Stimulated activated CD8-positive, alpha-beta memory T cell treated with anti-CD3 and anti-CD28 coated beads, Interleukin-15, amount 100 ng/mL, for 24 hours (primary cell): ENCODE results near the gene GNB1L.
"Not testable (repeated sequence)": the region's sequence is repeated elsewhere in the genome, so short reads cannot be mapped to it uniquely, and the experiment has no call there.

ENCODE experiments used
- DNase-seq: peaks from one replicate; pipeline ENCODE4 v3.0.0-alpha.2; 2020; ENCODE audit warnings: low read depth

GNB1L gene

DNA sequence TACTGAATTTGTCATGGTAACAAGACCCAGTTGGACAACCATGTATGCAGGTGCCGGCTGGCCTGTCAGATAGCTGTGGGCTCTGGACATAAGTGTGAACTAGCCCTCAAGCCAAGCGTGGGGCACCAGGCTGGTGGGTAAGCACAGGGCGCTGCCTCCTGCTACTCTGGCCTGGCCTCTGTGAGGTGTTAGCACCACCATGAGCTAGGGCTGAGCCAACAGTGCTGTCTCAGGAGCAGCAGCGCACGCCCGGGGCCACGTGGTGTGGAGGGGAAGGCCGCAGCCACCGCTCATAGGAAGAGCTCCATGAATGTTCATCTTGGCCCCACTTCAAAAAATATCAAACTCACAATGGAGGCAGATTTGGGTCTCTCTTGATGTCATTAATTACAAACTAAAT is 35.3 kb upstream of the GNB1L start:
- DNase-seq: no peak

DNA sequence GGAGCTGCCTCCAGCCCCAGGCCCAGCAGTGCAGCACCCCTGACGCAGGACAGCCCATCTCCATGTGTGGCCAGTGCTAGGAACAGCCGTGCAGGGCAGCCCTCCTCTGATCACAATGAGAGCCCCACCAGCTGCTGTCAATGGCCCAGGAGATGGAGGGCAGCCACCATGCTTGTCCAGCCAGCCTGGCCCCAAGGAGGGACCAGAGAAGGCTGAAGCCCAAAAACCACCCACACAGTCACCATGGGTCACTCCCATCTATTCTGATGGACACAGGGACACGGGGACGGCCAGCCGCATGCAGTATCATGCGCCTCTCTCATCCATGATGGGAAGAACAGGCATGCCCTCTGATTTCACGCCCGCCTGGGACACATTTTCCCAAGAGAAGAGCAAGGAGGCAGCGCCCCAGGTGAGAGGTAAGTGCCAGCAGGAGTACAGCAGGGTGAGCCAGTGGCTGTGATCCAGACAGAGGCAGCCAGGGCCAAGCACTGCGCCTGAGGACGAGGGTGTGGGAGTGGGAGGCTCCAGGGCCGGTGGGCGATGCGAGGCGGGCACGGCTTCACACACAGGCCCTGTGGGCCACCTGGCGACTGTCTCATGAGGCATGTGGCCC is 33.6 kb upstream of the GNB1L start:
- no peak for DNase-seq

- no peak for DNase-seq
Measured at GRCh38 chr22:19887256-19887985, 32.7 kb upstream of the GNB1L start.

GRCh38 chr22:19886605-19887255 is 32.1 kb upstream of the GNB1L start:
- no peak for DNase-seq

- DNase-seq: no peak
Measured at GRCh38 chr22:19885841-19886592, 31.3 kb upstream of the GNB1L start.

DNA sequence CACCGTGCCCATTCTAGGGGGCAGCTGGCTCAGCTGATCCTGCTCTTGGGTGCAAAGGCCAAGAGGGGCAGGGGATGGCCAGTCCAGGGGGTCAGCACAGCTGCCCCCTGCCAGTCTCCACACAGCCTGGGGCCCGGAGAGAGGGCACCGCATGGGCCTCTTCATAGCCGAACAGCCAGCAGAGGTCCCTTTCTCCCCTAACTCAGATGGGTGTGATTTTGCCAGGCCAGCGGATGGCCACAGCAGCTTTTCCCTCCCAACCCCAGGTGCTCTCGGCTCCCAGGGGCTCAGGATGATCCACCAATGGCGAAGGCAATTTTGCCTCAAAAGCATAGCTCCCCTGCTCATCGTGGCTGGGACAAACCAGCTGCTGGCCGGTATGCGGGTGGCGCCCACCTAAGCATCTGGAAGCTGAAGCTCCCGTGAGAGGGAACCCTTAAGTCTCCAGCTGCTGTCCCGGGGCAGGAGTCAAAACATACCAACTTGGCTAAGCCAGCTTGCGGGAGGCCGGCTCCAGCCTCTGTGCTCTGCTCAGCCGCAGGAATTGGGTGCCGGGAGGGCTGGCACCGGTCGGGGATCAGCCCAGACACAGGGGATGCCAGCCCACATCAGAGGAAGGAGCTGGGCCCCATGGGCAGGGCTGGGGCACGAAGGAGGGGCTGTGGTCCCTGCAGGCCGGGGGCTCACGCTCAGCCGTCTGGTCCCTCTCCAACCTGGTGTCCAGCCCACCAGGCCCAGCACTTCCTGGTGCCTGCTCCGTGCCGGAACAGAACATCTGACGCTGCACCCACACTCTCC is 30.5 kb upstream of the GNB1L start:
- no peak for DNase-seq

GRCh38 chr22:19884161-19884953 is 29.7 kb upstream of the GNB1L start:
- DNase-seq: no peak

DNA sequence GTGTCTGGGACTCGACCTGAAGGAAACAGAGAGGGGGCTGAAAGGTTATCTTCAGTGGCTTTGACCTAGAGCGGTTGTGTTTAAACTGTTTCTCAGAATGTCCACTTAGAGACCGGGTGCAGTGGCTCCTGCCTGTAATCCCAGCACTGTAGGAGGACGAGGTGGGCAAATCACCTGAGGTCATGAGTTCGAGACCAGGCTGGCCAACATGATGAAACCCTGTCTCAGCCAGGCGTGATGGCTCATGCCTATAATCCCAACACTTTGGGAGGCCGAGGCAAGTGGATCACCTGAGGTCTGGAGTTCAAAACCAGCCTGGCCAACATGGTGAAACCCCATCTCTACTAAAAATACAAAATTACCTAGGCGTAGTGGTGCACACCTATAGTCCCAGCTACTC is 28.8 kb upstream of the GNB1L start:
- DNase-seq: not testable (repeated sequence)

DNA sequence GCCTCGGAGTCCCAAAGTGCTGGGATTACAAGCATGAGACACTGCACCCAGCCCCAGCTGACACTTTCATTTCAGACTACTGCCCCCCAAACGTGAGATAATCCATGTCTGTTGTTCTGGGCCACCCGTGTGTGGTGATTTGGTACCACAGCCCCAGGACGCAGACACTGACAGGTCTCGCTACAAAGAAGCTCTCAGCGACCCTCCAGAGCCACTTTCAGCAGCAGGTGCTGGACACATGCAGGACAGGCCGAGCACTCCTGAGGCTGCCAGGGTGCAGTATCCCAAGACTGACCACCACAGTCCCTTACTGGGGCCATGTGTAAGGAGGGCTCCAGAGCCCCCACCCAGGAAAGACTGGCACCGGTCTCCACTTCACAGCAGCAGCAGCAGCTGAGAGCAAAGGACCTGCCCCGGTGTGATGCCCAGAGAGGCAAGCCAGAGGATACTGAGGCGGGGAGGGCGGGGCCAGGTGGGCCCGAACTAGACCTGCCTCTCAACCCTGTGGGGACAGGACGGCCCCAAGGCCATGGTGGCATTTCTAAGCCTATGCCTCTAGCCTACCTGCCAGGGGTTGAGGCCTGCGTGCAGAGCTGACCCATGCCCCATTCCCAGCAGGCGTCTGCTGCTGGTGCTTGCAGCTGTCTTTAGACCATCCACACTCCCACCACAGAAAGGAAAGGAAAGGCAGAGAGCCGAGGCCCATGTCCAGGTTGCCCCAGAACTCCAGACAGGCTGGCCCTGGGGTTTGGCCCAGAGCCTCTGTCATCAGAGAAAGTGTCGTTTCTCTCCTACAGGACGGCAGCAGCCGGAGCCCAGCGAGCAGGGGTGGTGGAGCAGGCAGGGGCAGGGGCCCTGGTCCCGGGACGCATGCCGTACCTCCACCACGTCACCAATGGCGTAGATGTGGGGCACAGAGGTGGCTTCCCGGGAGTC is 28.0 kb upstream of the GNB1L start:
- no peak for DNase-seq

DNA sequence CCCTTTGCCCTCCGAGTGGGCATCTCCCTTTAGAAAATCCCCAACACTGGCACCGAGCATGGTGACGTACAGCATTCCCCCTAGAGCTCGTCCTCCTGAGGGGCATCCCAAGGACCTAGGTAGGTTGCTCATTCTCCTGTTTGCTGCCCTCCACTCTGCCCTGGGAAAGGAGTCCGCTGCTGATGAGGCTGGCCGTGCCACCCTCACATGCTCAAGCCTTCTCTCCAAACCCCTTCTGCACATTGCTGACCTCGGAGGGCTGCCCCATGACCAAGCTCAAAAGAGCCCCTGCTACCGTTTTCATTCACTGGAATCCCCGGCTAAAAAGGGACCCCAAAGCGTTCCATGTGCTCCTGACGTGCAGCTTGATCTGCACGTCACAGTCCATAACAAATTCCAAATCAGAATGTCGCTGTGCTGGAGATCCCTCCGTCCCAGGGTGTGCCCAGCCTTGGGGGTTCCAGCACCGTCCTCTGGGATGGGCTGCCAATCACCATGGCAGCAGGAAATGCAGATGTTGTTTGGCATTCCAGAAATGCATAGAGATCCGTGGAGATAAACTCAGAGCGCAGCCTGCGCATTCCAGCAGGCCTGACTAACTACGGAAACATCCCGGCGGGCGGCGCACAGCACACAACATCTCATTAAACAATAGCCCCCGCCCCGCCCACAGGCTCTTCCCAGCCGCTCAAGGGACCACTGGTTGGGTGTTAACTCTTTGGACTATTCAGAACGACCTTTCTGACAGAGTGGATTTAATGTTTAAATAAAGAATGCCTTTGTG is 26.3 kb upstream of the GNB1L start:
- DNase-seq: no peak

DNA sequence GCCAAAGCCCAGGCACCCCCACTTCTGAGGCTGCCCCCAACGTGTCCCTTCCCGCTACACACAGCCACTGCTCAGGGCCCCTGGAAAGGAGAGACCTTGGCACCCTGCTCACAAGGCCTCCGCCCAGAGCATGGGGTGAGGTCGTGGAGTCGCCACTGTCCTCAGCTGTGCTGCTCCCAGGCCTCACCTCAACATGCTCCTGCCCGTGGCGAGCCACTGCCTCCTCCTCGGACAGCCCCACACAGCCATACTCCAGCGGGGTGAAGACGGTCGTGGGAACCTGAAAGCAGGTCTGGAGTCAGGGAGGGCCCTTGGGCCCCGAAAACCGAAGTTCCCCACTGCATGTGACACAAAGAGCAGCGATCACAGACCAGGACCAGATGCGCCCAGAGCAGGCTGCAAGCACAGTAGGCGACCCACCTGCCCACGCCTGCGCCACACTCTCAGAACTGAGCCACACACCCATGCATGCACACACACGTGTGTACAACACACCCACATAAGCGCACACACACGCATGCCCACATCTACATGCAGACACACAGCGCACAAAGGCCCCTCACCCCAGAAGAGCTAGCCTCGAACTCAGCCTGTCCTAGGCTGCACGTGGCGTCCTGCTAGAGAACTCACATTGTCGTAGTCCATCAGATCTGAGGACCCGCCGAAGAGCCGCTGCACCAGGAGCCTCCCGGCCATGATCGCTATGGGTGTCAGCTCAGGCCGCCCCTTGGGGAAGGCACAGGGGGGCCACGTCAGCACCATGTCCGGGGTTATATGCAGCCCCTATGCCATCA is 25.5 kb upstream of the GNB1L start:
- no peak for DNase-seq

DNA sequence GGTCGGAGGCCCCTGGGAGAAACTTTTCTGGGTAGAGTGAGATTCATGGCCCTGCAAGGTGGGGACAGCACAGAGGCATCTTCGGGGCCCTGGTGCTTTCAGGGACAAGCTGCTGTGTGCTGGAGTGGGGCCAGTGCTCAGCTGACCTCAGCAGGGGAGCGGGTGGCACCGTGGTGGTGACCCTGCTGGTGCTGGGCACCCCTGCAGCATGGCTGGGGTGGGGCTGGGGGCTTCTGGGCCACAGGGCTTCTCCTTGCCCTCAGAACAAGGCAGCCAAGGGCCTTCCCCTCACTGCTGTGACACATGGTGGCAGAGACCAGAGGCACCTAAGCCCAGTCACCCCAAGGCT is 24.9 kb upstream of the GNB1L start:
- DNase-seq: no peak

GRCh38 chr22:19879246-19879570 is 24.5 kb upstream of the GNB1L start:
- DNase-seq: no peak

DNA sequence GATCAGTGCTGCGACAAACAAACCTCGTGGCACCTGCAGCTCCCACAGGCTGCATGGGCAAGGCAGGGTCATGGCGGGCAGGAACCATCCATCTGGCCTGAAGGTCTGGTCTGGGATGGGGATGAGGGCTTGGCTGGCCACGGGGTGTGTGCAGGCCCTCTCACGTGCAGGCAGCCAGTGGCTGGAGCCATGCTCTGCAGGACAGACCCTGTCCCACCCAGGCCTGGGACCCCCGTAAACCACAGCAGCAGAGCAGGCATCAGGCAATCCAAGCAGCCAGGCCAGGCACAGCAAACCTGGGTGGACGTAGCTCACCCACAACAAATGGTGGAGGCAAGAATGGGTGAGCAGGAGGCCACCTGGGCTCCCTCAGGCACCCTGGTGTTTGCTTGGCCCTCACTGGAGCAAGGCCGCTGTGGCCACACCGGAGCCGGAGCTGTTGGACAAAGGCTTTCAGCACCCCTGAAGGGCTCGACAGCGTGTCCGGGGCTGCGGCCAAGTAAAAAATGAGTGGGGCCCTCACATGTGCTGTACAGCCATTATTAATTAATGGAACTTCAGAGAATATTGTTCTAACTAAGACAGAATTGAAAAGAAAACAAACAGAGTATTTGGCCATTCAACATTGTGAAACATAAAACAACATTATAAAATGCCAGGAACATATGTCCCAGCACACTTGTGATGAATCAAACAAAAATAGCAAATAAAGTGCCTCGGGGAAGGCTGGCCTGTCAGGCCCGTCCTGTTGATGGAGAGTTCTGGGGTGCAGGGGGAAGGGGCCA is 24.0 kb upstream of the GNB1L start:
- DNase-seq: no peak

- DNase-seq: no peak
Measured at GRCh38 chr22:19877626-19878339, 23.1 kb upstream of the GNB1L start.

DNA sequence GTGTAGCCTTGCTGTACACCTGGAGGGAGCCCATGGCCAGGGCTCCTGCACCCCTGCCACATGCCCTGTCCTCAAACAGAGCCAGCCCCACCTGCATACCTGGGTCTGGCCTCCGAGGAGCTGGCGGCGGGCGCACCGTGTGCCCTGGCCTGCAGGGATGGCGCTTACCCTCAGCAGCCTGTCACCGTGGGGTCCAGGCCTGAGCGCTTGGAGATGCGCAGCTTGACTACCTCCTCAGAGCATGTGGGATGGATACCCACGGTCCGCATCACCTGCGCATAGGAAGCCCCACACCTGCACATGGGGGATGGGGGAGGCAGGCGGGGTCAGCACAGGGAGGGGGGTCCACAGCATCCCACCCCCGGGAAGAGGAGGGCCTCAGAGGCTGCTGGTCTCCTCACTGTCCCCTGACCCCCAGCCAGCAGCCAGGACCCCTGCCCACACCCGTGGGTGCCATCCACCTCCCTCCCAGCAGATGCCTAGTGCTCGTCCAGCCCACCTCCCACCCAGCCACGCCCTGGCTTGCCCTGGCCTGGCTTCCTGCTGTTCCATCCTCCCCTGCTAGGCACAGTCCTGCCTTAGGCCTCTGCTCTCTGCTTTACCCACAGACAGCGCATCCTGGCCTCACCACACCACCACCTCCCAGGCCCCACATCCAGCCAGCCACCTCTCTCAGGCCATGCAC is 22.4 kb upstream of the GNB1L start:
- DNase-seq: no peak
